K562 (cell line): Measurements from ENCODE around the gene MAST1. TPM values are rescaled to one million over a fixed set of nuclear protein-coding genes. Genes with fewer than 3 reads are reported as not detected.

Source experiments
- CHD2 ChIP-seq: IDR thresholded peaks from 2 replicates; pipeline ENCODE4 v1.6.1; 2011; ENCODE audit warnings: low read depth, low read length
- CHD7 ChIP-seq: fragments of 200-600 bp; sonication (generic); IDR thresholded peaks from one replicate; pipeline ENCODE4 v1.6.1; 2012; ENCODE audit warnings: mild to moderate bottlenecking, low read depth, low read length, inconsistent platforms
- CREBBP ChIP-seq: IDR thresholded peaks from one replicate; pipeline ENCODE4 v1.6.1; 2012; ENCODE audit warnings: low read depth, mild to moderate bottlenecking, control low read depth, inconsistent platforms, low read length
- CSDE1 ChIP-seq, 2 experiments: fragments of 450-650 bp; IDR thresholded peaks; 2 replicates each; pipeline ENCODE4 v1.6.1; 2016; ENCODE audit warnings: mild to moderate bottlenecking in 1 of 2
- E2F6 ChIP-seq, 2 experiments: IDR thresholded peaks; 2 replicates each; pipeline ENCODE4 v1.6.1; 2011; ENCODE audit warnings: borderline replicate concordance in 1 of 2, control low read depth in 1 of 2, low read depth in 1 of 2, low read length in 1 of 2, mild to moderate bottlenecking in 1 of 2, mixed read lengths in 1 of 2, moderate library complexity in 1 of 2; ENCODE audit not compliant: insufficient read depth in 1 of 2, insufficient read length in 1 of 2, poor library complexity in 1 of 2, severe bottlenecking in 1 of 2; ENCODE audit errors: extremely low read depth in 1 of 2
- FOXM1 ChIP-seq, 2 experiments: fragments of 450-650 bp in 1 of 2; sonication (generic) in 1 of 2; formaldehyde crosslinking in 1 of 2; IDR thresholded peaks; 2 replicates each; pipeline versions ENCODE4 v1.6.1 to v1.9.0; 2017 to 2022; ENCODE audit warnings: low read depth in 2 of 2, mild to moderate bottlenecking in 2 of 2, missing genetic modification reagents in 1 of 2, moderate library complexity in 1 of 2
- MEF2A ChIP-seq: IDR thresholded peaks from 2 replicates; pipeline ENCODE4 v1.6.1; 2011; ENCODE audit warnings: low read depth, mild to moderate bottlenecking, low read length, moderate library complexity; ENCODE audit not compliant: control insufficient read depth
- NCOA6 ChIP-seq: fragments of 450-650 bp; IDR thresholded peaks from 2 replicates; pipeline ENCODE4 v1.6.1; 2017; ENCODE audit warnings: mild to moderate bottlenecking
- NFRKB ChIP-seq: fragments of 450-650 bp; IDR thresholded peaks from 2 replicates; pipeline ENCODE4 v1.6.1; 2016; ENCODE audit warnings: low read depth
- TRIM24 ChIP-seq, 2 experiments: fragments of 450-650 bp; IDR thresholded peaks; 2 replicates each; pipeline ENCODE4 v1.6.1; 2016
- TRIM28 ChIP-seq: fragments of 450-650 bp; IDR thresholded peaks from 2 replicates; pipeline ENCODE4 v1.6.1; 2017
- XRCC5 ChIP-seq: fragments of 200-400 bp; formaldehyde crosslinking; IDR thresholded peaks from 2 replicates; pipeline ENCODE4 v1.6.1; 2017; ENCODE audit warnings: low read depth, mild to moderate bottlenecking, low read length
- ZNF263 ChIP-seq: sonication (generic); formaldehyde crosslinking; IDR thresholded peaks from 2 replicates; pipeline ENCODE4 v1.8.0; 2022; ENCODE audit warnings: mild to moderate bottlenecking, missing genetic modification reagents, borderline replicate concordance
- ZNF384 ChIP-seq: IDR thresholded peaks from 2 replicates; pipeline ENCODE4 v1.6.1; 2012; ENCODE audit warnings: low read depth, low read length, improper control_type of control experiment
- ZNF766 ChIP-seq: fragments of 200-800 bp; sonication (Bioruptor generic); conservative IDR thresholded peaks from 2 replicates; pipeline ENCODE4 v1.6.1; 2016; ENCODE audit warnings: missing genetic modification characterization, missing compliant biosample characterization
- polyA plus RNA-seq, 8 experiments: library from polyadenylated mRNA; depleted of rRNA in 4 of 8; stranded (reverse) in 5 of 8; unstranded in 3 of 8; fragments of >200 nt; fragmentation: Nextera tagmentation in 2 of 8; fragmentation: Illumina TruSeq in 1 of 8; extraction: Ambion mirVana in 2 of 8; extraction: Trizol in 1 of 8; gene quantifications; 2 replicates each; pipeline versions ENCODE4 v1.2.1 to v1.2.3, GENCODE V29; 2011 to 2014; ENCODE audit warnings: inconsistent platforms in 1 of 8, missing spikeins in 1 of 8
- total RNA-seq, 7 experiments: library from RNA; depleted of rRNA in 6 of 7; stranded (reverse); fragments of >200 nt in 6 of 7; fragmentation: Illumina TruSeq in 2 of 7; extraction: Trizol in 2 of 7; gene quantifications; 2 replicates each; pipeline versions ENCODE4 v1.2.1 to v1.2.3, GENCODE V29; 2011 to 2021; ENCODE audit warnings: low replicate concordance in 1 of 7

MAST1 gene
- total and polyA plus RNA-seq, 9 of the 15 experiments (the other 6 are each of a cell fraction or from before 2014, with no cell fraction given): 0.48 to 10.3 (median 3.9) TPM

DNA sequence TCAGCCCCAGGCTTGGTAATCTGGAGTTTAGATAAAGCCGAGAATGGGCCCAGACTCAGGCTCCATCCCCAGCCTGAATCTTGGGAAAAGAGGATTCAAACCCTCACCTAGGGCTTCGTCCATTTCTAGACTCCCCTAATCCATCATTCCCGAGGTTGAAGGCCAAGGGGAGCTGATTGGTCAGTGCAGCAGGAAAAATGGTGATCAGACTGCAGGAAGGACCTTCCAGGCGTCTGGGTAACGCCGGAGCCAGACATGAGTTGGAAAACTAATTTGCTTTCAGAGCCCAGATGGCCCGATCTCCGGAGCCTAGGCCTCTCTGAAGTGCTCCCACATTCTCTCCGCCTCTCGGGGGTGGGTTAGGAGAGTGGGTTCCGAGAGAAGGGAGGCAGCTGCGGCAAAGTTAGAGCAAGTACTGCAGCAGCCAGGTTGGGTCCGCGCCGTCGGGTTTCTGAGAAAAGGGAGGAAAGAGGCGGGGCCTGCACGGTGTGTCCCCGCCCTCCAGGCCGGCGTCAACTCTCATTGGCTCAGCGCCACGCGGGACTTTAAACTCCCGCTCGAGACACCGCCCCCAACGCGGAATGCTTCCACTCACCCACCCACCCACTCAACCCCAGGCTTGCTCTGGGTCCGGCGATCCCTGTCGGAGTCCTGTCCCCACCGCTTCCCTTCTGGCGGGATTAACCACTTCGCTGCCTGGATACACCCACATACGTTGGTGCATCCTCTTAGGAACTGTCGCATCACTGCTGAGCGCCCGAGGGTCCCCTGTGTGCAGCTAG lies 3.1 kb upstream of the MAST1 start (continued):
- TF ChIP-seq CREBBP (no peak), CHD7 (no peak), NFRKB (no peak), ZNF263 (CRISPR knock-in tag) (peak; percentile 62), FOXM1 (IDR thresholded peaks at IDR 0.05; ENCODE audit: low read depth) (no peak), FOXM1 (CRISPR knock-in tag; IDR thresholded peaks at IDR 0.05; ENCODE audit: low read depth) (no peak), ZNF766 (CRISPR knock-in tag) (no peak), TRIM24 (IDR thresholded peaks at IDR 0.05) (peak in 1 of 2 experiments; percentile 83; a peak in 2 of 4 replicates), NCOA6 (peak; percentile 97), ZNF384 (peak; percentile 49; the same call in 1 of the 2 replicates), MEF2A (no peak), TRIM28 (no peak), CHD2 (peak; percentile 78), CSDE1 (IDR thresholded peaks at IDR 0.05) (no peak), E2F6 (IDR thresholded peaks at IDR 0.05; ENCODE audit: borderline replicate concordance in 1 of 2, extremely low read depth in 1 of 2, insufficient read depth in 1 of 2, insufficient read length in 1 of 2, low read depth in 1 of 2, low read length in 1 of 2, poor library complexity in 1 of 2, severe bottlenecking in 1 of 2) (peak; percentile 29 to 40), XRCC5 (0 out of 2 replicates have a peak, but pooled peaks have one; percentile 33)
